Activated CD4-positive, alpha-beta T cell treated with anti-CD3 and anti-CD28 coated beads, Interleukin-2, amount 50 U/mL, for 4 hours (primary cell): ENCODE measurements around the gene TAL2.
"Not testable (repeated sequence)": the region's sequence is repeated elsewhere in the genome, so short reads cannot be mapped to it uniquely, and the experiment has no call there.

Source experiments
- DNase-seq, 2 experiments: peaks; one replicate each; pipeline ENCODE4 v3.0.0-alpha.2; 2020

TAL2 gene

DNA sequence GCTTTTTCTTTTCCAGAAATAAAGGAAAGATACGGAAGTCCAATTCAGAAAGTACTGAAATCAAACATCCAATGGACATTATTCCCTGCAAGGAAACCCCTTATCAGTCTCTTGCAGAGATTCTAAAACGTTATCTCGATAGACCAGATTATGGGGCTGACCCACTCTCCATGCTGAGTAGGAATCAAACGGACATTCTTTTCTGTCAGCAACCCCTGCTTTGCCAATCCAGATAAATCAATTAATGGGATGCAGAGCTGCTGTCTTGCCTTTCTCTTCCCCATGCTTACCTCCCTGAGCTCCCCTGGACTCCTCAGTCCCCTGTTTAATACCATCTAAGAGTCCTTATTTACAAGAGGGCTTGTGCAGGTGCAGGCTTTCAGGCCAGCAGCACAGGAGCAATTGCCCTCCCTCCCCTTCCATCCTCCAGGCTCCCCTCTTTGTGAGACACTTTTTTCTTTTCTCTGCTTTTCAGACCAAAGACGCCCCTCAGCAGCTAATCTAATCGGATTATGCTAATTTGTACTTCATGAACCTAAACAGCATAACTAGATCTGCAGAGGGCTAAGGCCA is 14.2 kb downstream of the TAL2 start:
- DNase-seq = no peak

DNA sequence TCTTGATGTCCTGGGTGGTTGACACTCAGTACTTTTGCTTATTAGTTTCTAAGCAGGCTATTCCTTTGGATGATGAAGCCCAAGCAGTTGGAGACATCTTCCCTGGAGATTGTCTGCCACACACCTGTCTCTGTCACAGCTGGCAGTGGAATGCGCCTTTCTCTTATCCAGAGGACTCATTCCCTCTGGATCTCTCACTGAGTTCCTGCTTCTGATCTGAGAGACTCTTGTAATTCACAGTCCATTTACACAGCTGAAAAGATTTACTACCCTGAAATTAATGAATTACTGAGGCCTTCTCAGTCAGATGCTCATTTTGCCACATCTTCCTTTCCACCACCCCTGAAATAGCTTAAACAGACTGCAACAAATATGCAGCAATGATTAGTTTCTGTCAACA is 15.9 kb downstream of the TAL2 start:
- DNase-seq = no peak

DNA sequence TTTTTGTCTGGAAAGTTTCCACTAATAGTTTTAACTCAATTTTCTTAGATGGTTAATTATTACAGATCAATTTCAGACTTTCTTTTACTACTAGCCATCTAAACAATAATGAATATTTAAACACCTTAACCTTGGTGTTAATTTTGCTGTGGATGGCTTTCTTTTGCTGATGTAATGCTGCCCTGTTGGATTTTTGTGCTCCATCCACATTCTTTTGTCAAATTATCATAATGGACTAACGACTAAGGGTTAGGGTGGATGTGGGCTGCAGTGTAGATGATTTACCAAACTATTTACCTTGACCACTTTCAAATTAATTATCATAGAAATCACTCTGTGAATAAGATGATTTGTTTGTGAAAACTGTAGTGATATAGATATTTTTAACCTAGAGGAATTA is 16.5 kb downstream of the TAL2 start:
- no peak for DNase-seq

DNA sequence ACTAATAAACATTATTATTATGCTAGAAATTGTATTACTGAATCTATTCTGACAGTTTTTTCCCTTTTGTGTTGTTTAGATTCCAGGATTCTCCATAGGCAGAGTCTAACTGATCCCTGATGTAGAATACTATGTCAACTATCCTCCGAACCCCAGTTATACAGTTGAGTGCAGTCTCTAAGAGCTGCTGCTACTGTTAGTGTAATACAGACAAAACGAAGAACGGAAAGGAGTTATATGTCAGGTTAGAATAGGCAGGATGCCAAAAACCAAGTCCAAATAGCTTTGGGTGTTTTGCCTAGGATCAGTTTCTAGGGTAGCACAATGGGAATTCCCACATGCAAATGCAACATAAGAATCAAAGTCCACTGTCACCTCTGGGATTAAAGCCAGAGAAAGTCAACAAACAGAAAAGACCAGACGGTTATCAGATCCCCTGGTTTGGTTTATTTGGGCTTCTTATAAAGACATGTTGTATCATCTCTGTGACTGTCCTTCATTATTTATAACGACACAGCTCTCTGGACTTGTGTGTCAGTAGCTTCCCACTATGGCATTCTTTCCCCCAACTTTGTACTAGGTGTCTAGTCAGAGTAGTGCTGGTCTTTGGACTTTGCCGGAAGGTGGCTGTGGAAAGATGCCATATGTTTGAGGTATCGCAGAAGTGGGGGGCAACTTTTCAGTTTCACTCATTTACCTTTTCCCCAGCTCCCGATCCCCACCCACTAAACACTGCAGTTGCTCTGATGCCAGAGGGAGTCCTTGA is 17.2 kb downstream of the TAL2 start:
- DNase-seq = no peak

DNA sequence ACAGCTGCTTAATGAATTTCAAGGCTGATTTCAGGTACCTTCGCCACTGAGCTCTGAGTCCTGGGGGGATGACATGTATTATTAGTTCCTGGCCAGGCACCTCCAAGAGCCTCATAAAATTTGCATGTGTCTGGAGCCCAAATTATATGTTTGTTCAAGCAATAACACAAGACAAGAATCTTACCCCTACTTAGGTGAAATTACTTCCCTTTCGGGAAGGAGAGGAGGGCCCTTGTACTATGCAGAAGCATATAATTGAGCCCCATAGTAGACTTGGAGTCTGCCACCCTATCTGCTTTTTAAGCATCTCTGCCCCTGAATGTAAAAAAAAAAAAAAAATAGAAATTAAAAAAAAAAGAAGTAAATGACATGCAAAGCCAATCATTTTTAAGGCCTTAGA is 19.1 kb downstream of the TAL2 start:
- no peak for DNase-seq

DNA sequence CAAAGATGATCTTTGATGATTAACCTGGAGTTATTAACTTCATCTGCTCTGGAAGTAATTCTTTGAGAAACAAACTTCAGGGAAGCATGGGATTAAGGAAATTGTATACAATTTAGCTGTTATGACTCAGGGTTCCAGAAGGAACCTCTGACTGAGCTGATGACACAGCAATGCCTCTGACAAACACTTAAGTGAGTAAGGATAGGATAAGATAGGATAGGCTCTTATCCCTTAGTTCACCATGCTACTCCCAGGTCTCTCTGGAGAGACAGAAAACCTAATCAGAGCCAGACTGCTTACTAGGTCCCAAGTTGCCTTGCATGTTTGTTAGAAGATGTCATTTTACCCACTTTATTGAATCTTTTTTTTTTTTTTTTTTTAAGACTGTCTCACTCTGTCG is 19.5 kb downstream of the TAL2 start:
- DNase-seq = no peak

DNA sequence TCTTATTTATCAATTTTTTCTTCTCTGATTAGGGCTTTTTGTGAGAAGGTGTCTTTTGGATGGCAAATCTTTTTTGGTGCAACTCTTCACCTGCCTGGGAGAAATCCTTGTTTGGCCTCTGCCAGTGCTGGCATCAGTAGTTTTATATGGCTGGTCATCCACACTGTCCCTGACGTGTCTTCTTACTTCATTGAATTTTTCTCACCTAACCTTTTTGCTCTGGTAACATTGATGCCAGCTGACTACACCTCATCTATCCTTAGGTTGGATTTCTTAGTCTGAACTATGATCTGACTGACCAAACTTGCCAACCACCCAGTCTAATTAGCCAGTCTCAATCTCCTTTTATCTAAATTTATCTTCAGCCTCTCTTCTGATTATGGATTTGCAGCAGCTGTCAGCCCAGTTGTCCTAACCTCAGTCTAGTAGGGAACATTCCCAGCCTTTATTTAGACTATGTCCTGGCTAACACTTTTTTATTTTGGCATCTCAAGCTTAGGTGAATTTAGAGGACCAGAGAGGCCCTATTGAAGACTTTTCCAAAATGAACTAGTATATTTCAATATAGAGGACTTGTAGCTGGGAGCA is 21.5 kb downstream of the TAL2 start:
- DNase-seq = no peak

DNA sequence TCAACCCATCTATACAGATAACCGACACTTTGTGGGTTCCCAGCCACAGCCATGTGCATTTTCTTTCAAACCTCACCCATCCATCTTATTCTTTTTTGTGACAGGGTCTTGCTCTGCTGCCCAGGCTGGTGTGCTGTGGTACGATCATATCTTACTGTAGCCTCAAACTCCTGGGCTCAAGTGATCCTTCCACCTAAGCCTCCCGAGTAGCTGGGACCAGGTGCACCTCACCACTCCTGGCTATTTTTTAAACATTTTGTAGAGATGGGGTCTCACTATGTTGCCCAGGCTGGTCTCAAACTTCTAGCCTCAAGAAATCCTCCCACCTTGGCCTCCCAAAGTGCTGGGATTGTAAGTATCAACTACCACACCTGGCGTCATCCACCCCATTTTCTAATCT is 24.7 kb downstream of the TAL2 start:
- no peak for DNase-seq

DNA sequence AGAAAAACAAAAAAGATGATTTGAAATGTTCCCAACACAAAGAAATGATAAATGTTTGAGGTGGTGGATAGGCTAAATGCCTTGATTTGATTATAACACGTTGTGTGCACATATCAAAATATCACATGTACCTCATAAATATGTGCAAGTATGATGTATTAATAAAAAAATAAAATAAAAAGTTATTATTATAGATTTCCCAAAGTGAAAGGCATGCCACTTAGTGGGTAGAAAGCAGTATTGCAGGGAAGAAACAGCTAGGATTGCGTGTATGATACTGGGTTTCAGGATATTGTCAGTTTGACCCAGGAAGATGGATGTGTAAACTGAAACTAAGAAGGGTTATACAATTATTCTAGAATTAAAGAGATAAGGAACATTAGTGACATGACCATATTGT is 28.5 kb downstream of the TAL2 start:
- no peak for DNase-seq

DNA sequence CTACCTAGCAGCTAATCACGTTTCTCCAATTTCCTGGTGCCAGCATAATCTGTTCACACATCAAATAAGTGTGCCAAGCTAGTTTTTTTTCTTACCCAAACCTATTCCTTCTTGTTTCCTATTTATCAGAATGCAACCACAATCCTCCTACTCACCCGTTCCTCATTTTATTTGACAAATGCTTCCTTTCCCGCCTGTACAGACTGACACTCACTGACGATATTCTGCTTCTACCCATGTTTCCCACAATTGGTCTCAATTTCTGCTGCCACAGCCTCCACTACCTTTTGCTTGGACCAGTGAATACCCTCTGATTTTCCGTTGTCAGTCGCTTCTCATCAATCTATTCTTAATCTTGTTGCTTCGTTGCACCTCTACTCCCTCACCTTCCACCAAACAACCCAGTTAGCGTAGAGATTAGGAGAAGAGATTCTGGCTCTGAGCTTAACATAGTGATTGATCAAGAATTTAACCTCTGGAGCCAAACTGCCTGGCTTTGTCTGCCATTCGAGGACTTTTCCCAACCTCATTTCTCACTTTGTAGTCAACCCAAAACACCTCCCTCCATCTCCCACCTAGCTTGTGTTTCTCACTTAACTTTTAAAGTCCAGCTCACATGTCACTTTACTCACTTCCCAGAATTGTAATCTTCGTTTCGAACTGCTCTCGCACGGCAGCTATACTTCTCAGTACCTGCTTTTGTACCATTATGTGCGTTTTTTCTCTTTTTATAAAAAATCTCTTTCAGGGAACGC is 31.4 kb downstream of the TAL2 start:
- DNase-seq = no peak

DNA sequence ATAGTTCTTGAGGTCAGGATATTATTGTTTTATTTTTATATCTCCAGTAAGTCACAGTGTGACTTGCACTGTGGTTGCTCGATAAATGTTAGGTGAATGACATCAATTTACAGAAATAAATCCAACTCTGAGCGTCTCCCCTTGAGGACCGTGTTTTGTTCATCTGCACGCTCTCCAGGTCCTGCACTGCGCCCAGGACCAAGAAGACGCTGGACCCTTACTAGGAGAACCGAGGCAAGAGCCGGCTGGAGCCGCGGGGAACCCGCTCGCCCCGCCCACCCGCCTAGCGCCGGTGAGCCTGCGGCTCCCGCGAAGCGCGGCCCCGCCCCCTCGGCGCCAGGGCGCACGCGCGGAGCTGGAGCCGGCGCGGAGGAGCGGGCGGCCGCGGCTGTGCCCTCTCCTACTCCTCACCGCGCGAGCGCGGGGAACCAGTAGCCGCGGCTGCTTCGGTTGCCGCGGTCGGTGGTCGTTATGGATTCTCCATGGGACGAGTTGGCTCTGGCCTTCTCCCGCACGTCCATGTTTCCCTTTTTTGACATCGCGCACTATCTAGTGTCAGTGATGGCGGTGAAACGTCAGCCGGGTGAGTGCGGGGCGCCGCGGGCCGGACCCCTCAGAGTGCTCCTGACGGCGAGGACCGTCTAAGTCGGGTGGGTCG is 32.1 kb downstream of the TAL2 start, which contains the start of gene TMEM38B:
Gene TMEM38B, plus strand, starts transcription at position 352 of the 658 bp plus-strand sequence. Its CDS starts 120 bp downstream, at position 472.
- DNase-seq = peak; percentile 64 to 71

DNA sequence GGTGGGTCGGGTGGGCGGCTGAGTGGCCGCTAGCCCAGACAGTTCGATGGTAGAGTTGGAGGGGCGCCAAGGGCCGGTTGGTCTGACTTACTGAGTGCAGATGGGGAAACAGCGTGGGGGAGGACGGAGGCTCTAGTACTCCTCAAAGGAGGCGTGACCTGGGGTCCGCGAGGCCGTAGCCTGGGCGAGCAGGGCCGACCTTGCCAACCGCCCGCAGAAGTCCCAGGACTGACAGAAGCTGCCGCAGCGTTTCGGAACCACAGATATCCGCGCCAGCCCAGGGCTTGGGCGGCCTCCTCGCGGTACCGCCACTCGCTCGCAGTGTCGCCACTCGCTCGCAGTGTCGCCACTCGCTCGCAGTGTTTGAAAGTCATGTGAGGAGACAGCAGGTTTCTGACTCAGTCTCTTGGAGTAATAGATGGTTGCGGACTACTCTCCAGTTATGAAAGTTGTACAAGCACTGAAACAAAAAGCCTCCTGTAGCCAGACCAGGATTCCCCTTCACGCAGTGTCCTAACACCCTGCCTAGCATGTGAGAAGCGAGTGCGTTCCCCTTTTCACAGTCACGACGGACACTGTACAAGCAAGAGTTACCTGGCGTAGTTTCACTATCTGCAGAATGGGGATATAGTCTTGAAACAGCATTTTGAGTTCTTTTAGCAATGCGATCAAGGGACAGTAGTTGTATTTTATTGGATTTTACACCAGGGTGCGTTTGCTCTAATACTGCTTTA is 32.8 kb downstream of the TAL2 start:
- peak; percentile 35 to 37 for DNase-seq

DNA sequence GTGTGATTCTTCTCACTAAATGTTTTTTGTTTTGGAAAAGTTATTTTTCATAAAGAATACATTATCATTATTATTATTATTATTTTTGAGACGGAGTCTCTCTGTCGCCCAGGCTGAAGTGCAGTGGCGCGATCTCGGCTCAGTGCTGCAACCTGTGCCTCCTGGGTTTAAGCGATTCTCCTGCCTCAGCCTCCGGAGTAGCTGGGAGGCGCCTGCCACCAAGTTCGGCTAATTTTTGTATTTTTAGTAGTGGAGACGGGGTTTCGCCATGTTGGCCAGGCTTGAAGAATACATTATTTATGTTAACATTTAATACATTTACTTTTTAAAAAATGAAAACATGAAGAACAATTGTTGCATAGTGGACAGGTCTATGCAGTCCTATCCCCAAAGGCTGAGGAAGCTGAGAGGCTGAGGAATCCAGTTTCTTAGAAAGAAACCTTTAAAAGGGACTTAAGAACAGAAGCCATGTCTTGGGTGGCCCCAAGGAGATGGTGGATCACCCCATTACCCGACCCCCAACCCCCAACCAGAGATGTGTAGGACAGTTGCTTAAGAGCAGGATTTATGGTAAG is 34.0 kb downstream of the TAL2 start:
- no peak for DNase-seq

DNA sequence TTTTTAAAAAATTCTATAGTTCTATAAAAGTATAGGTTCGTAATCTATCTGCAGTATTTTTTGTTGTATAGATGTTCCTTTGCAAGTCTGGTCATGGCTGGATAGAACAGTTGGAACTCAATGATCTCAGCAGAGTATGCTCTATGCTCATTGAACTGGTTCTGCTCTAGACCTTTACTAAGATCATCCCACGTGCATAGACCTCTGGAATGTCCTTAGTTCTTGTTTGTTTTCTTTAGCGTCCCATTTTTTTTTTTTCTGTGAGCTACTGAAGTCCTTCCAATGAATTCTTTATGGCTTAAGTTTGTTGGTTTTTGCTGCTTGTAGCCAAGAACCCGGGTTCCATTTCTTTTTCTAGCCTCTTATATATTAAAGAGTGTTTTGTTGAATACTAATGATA is 35.6 kb downstream of the TAL2 start:
- no peak for DNase-seq

DNA sequence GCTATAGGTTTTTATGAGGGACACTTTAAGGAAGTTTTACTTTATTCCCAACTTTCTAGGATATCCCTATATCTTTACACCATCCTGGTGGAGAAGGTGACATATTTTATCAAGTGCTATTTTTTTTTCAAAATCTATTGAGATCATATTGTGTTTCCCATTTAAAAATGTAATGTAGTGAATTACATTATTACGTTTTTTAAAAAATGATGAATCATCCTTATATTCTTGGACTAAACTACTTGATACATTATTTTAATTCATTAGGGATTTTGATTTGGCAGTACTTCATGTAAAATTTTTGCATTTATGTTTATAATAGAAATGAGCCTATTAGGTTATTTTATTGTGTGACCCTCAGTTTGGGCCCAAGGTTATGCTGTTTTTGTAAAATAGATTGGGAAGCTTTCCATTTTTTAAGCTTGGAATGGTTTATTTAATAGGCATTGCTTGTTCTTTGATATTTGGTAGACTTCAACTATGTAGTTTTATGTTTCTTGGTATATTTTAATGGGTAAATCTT is 36.2 kb downstream of the TAL2 start:
- DNase-seq = no peak

DNA sequence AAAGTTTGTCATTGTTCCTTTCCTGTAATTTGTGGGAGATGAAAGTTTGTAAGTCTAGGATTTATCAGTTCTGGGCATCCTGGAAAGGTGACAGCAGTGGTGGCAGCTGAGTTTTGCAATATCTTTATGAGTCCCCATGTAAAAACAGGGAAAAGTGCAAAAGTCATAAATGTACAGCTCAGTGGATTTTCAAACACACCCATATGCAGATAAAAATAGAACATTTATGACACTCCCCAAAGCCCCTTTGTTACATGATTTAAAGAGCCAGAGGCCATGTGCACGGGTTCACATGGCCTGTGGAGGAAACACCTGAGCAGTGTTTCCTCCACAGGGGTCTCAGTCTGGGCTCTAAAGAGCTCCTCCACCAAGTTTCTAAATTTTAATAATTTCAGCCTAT is 38.4 kb downstream of the TAL2 start:
- no peak for DNase-seq

DNA sequence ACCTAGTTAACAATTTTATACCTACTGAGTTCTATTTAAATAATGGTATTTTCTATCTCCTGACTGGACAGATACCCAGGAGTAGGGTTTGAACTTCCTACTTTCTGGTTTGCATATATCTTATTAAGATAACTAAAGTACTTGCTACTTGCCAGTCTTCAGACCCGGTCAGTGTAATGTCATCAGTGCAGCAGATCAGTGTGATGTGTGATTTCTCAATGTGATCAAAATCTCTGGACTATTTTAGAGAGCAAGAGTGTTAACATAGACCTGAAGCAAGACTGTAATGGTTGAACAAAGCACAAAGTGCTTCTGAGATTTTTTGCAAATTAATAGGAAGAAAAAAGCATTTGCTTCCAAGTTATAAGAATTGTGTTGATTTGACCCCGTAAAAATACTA is 38.9 kb downstream of the TAL2 start:
- DNase-seq = no peak

DNA sequence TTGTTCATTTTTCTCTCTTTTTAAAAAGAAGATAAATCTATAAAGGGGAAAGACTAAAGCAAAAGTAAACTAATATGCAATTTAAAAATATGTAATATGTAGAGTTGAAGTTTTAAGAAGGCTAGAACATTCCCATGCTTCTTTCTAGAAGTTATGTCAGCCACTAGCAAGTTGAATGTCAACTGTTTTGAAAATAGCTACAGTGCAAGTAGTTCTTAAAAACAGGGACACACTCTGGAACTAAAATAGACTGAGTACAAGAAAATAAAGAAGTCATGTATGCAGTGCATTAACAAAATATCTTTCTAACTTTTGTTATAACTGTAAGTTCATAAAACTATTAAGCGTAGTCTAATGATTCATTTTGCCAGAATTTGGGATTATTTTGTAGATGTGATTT is 40.0 kb downstream of the TAL2 start:
- no peak for DNase-seq

DNA sequence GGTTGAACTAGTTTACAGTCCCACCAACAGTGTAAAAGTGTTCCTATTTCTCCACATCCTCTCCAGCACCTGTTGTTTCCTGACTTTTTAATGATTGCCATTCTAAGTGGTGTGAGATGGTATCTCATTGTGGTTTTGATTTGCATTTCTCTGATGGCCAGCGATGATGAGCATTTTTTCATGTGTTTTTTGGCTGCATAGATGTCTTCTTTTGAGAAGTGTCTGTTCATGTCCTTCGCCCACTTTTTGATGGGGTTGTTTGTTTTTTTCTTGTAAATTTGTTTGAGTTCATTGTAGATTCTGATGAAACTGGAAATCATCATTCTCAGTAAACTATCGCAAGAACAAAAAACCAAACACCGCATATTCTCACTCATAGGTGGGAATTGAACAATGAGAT is 41.4 kb downstream of the TAL2 start:
- DNase-seq = not testable (repeated sequence)

DNA sequence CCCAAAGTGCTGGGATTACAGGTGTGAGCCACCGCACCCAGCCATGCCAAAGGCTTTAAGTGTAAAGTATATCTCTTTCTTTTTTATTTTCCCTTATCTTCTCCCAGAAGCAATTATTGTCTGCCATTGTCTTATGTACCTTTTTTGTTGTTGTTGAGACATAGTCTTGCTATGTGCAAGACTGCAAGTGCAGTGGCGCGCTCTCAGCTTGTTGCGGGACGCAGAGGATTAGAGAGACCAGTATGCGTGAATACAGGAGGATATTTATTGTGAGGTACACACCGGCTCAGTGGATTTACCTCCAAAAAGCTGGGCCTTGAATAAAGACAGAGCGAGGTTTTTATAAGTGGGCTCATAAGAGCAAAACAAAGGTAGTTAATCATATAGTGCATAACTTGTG is 43.9 kb downstream of the TAL2 start:
- DNase-seq = no peak

DNA sequence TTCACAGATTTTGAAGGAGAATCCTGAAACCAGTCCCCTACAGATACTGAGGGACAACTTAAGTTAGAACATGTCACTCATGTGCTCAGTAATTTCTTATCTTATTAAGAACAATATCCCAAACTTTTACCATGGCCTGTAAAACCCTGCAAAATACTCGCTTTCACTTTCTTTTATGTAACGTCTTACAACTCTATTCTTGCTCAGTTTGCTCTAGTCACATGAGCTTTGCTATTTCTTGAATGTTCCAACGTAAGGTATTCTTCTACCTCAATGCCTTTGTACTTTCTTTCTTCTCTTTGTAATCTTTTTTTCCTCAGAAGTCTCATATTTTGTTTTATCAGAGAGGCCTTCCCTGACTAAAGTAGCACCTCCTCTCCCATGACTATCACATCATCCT is 46.1 kb downstream of the TAL2 start:
- DNase-seq = no peak

DNA sequence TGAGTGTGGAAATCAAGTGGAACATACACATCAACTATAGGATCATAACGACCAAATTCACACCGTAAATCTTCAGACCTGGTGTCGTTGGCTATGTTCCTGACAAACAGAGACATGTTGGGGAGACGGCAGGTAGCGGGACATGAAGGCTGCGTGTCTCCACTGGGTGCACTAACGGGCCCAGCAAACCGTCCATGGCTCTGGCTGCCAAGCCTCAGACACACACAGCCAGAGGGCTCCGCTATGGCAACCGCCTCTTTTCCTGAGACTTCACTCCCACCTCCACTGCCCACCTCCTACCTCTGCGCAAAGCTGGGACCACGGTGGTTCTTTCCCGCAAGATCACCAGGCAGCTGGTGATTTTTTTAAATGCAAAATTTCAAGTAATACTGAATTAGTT is 48.4 kb downstream of the TAL2 start:
- DNase-seq = no peak
